Omental fat pad (tissue), 4 donors: Measurements from ENCODE around the gene TUBD1. TPM values are rescaled to one million over a fixed set of nuclear protein-coding genes. Genes with fewer than 3 reads are reported as not detected.
"Not testable (repeated sequence)": the region's sequence is repeated elsewhere in the genome, so short reads cannot be mapped to it uniquely, and the experiment has no call there.

Experiments
- ATAC-seq: fragments of 150-250 bp; one replicate; pipeline ENCODE4 v1.9.1; 2016; ENCODE audit warnings: mild to moderate bottlenecking, moderate library complexity; ENCODE audit not compliant: low FRiP score
- DNase-seq: peaks from one replicate; pipeline ENCODE4 v3.0.0-alpha.2; 2019; ENCODE audit warnings: low spot score
- total RNA-seq, 4 donors: library from RNA; depleted of rRNA; stranded (reverse); fragments of >200 nt; gene quantifications; one replicate each; pipeline ENCODE4 v1.1.0, GENCODE V29; 2016
- TF ChIP-seq, protein P1 (sequence below), 3 donors: fragments of 450-650 bp; IDR thresholded peaks; one replicate each; pipeline ENCODE4 v1.5.1; 2016 to 2017; ENCODE audit warnings: antibody characterized with exemption in 3 of 3, mild to moderate bottlenecking in 3 of 3, moderate library complexity in 2 of 3

The TUBD1 gene, protein sequence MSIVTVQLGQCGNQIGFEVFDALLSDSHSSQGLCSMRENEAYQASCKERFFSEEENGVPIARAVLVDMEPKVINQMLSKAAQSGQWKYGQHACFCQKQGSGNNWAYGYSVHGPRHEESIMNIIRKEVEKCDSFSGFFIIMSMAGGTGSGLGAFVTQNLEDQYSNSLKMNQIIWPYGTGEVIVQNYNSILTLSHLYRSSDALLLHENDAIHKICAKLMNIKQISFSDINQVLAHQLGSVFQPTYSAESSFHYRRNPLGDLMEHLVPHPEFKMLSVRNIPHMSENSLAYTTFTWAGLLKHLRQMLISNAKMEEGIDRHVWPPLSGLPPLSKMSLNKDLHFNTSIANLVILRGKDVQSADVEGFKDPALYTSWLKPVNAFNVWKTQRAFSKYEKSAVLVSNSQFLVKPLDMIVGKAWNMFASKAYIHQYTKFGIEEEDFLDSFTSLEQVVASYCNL
- 10 to 100 TPM in 1 of 4 donors, 1 to 10 TPM in 3; 5.3 to 14.5 (median 7.2) TPM for total RNA-seq

DNA sequence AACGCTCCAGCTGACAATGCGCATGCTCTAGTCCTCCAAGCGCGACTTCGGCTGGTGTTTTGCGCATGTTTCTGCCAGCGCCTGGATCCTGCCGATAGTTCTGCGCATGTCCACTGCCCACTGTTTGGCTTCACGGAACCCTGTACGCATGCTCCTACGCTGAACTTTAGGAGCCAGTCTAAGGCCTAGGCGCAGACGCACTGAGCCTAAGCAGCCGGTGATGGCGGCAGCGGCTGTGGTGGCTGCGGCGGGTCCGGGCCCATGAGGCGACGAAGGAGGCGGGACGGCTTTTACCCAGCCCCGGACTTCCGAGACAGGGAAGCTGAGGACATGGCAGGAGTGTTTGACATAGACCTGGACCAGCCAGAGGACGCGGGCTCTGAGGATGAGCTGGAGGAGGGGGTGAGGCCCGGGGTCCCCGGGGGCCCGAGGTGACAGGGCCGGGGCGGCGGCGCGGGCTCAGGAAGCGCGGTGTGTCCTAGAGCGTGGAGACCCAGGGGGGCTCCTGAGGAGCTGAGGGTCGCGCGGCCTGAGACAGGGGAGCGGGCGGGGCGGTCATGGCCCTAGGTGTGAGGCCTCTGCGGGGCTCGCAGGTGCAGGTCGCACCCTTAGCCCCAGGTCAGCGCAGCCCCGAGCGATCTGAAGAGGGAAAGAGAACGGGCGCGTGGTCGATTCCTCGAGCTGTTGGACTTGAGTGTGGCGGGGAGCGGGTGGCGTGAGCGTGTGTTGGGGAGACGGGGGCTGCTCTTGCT lies at the start of gene TUBD1, which contains the start of gene RPS6KB1:
Gene TUBD1 (minus strand): TSS at position 20 of the 752 bp plus-strand sequence. CDS start 1,941 bp downstream, outside the sequence.
Gene RPS6KB1 (plus strand): TSS at position 198 of the 752 bp plus-strand sequence. CDS start 64 bp downstream, at position 262.
- ATAC-seq (peak; percentile 99), DNase-seq (peak; percentile 86)
- TF ChIP-seq, protein P1, sequence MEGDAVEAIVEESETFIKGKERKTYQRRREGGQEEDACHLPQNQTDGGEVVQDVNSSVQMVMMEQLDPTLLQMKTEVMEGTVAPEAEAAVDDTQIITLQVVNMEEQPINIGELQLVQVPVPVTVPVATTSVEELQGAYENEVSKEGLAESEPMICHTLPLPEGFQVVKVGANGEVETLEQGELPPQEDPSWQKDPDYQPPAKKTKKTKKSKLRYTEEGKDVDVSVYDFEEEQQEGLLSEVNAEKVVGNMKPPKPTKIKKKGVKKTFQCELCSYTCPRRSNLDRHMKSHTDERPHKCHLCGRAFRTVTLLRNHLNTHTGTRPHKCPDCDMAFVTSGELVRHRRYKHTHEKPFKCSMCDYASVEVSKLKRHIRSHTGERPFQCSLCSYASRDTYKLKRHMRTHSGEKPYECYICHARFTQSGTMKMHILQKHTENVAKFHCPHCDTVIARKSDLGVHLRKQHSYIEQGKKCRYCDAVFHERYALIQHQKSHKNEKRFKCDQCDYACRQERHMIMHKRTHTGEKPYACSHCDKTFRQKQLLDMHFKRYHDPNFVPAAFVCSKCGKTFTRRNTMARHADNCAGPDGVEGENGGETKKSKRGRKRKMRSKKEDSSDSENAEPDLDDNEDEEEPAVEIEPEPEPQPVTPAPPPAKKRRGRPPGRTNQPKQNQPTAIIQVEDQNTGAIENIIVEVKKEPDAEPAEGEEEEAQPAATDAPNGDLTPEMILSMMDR (IDR thresholded peaks at IDR 0.05): no peak

GRCh38 chr17:59941131-59941530 lies 48.4 kb upstream of the TUBD1 start:
- DNase-seq: no peak
- no peak for ATAC-seq
- TF ChIP-seq, protein P1 (IDR thresholded peaks at IDR 0.05): no peak

DNA sequence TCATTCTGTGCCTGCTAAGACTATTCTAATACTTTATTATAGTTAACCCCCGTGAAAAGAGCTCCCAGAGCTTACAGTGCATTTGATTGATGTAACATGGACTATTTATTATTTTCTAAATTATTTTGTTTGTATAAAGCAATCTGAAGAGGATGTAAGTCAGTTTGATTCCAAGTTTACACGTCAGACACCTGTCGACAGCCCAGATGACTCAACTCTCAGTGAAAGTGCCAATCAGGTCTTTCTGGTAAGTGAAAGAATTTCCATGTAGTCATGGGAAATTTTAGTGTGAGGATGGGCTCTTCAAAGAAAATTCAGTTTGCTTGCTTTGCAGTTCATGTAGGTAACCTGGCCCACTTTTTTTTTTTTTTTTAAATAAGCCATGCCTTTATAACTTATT lies 48.0 kb upstream of the TUBD1 start:
- ATAC-seq, DNase-seq: not testable (repeated sequence)

DNA sequence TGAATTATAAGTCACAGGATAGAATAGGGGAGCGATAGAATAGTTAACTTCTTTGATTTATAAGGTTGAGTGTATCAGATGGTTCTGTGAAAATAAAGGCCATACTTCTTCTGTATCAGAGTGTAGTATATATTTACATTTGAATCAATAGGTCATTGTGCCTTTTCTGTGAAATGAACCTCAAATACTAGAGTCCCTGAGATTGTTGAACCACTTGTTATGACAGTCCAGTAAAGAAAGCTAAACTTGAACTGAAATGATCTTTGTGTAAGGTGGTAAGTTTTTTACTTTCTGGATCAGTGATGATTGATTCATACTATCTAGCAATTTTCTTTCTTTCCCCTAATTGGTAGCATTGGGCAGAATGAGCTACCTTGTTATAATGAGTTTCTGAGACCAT lies 40.6 kb upstream of the TUBD1 start:
- not testable (repeated sequence) for ATAC-seq, DNase-seq

DNA sequence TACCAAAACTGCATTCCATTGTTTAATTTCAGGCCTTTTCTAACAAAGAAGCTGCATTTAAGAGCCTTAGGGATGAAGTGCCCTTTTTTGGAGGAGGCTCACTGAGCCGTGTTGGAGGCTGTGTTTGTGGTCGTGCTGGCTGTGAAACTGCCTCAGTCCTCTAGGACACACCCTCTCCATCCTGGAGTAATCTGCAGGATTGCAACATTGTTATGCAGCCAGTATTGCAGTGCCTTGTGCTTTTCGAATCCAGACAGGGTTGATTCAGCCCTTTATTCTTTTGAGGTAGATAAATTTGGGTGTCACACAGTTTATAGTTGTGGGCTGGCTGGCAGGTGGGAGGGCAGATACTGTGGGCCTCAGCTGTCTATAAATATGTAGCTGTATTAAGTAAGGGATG lies 38.0 kb upstream of the TUBD1 start:
- not testable (repeated sequence) for DNase-seq
- ATAC-seq: peak; percentile 81

DNA sequence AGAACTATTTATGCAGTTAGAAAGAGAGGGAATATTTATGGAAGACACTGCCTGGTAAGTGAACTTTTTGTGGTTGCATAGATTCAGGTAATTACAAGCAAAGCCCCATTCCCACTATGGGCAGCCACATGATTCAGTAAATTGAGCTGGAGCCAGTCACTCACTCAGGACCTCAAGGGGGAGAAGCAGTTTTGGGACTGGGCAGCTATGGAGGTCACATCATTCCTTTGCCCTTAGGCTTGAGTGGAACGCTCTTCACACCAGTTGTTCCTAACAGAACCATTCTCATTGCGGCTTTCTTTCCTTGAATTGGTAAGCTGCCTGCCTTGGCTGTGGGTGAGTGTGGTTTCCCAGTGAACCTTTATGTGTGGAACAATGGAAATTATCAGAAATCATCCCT lies 37.4 kb upstream of the TUBD1 start:
- ATAC-seq, DNase-seq: not testable (repeated sequence)

GRCh38 chr17:59920637-59921036 lies 27.9 kb upstream of the TUBD1 start:
- DNase-seq, ATAC-seq: not testable (repeated sequence)

DNA sequence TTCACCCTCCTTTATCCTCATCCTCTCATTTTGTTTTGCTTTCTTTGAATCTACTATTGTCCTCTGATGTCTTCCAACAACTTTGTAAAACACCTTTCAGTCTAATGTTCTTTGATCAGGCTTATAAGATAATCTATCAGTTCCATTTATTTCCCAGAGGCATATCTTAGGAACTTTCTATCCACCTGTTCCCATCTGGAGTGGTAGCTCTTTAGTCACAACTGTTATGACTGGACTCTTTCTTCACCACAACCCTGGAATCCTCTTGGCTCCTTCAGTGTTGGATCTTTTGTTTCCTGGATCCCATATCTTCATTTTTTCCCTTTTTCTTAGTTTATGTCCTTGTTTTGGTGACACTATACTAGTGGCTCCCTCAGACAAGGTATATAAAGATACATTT lies 23.7 kb upstream of the TUBD1 start:
- DNase-seq: no peak
- TF ChIP-seq, protein P1 (IDR thresholded peaks at IDR 0.05): no peak

DNA sequence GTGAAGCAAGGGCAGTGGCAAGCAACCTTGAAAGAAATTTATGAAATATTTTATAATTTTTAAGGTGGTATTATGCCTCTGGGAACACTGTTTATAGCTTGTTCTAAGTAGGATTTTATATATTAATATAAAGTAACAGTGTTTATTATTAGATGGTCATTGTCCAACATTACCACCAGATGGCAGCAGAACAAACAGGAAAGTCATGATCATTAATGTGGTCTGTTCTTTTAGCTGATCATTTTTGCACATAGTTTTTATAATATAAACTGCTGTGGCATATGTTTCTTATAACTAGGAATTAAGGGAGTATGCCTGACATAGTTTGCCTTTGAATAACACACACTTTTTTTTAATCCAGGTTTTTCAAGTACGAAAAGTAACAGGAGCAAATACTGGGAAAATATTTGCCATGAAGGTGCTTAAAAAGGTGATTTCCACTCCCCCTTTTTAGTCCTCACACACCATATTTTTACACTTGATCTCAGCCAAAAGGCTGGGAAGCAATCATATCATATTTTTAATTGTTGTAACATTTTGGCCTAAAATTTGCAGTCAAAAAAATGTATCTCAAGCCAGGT lies 21.6 kb upstream of the TUBD1 start:
- DNase-seq (no peak), ATAC-seq (no peak)
- TF ChIP-seq, protein P1 (IDR thresholded peaks at IDR 0.05): no peak

More for the DNA sequence above, 23.7 kb upstream of the TUBD1 start:
- ATAC-seq: no peak
